Stomach (tissue), 4 donors: Measurements from ENCODE around the gene FETUB.

Experiments used
- EP300 ChIP-seq: sonication (generic); formaldehyde crosslinking; IDR thresholded peaks from one replicate; pipeline ENCODE4 v1.6.1; 2017; ENCODE audit warnings: antibody characterized with exemption
- POLR2A ChIP-seq, 4 donors: fragments of 450-650 bp; IDR thresholded peaks; one replicate each; pipeline ENCODE4 v1.6.1; 2016; ENCODE audit warnings: antibody characterized with exemption in 4 of 4, control low read depth in 2 of 4, mild to moderate bottlenecking in 1 of 4, moderate library complexity in 1 of 4
- POLR2AphosphoS5 ChIP-seq, 3 donors: sonication (generic); formaldehyde crosslinking; IDR thresholded peaks; one replicate each; pipeline ENCODE4 v1.6.1; 2016; ENCODE audit warnings: antibody characterized with exemption in 3 of 3
- TF ChIP-seq, protein P1 (sequence below), 7 experiments: fragments of 450-650 bp in 4 of 7; fragments of 200-600 bp in 3 of 7; sonication (generic) in 3 of 7; IDR thresholded peaks; one replicate each; pipeline ENCODE4 v1.5.1; 2016 to 2019; ENCODE audit warnings: antibody characterized with exemption in 7 of 7, control low read depth in 2 of 7, mild to moderate bottlenecking in 1 of 7

DNA sequence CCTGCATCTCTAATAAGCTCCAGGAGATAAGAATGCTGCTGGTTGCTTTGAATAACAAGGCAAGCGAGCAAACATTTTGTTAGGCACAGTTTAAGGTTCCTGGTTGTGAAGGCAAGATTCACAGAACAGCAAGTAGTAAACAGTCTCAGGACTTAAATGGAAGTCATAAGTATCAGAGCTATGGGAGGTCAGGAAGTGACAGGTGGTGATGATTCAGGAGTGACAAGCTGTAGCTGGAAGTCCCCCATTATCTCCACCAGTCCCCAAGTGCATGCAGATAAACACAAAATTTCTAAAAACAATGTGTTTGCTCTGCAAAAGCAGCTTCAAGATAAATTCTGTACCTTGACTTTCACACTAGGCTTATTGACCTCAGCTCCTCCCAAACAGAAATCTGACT is 3.3 kb downstream of the FETUB start:
- no peak for TF ChIP-seq POLR2A (IDR thresholded peaks at IDR 0.05)
- TF ChIP-seq, protein P1, sequence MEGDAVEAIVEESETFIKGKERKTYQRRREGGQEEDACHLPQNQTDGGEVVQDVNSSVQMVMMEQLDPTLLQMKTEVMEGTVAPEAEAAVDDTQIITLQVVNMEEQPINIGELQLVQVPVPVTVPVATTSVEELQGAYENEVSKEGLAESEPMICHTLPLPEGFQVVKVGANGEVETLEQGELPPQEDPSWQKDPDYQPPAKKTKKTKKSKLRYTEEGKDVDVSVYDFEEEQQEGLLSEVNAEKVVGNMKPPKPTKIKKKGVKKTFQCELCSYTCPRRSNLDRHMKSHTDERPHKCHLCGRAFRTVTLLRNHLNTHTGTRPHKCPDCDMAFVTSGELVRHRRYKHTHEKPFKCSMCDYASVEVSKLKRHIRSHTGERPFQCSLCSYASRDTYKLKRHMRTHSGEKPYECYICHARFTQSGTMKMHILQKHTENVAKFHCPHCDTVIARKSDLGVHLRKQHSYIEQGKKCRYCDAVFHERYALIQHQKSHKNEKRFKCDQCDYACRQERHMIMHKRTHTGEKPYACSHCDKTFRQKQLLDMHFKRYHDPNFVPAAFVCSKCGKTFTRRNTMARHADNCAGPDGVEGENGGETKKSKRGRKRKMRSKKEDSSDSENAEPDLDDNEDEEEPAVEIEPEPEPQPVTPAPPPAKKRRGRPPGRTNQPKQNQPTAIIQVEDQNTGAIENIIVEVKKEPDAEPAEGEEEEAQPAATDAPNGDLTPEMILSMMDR (IDR thresholded peaks at IDR 0.05): no peak
- TF ChIP-seq POLR2AphosphoS5 (IDR thresholded peaks at IDR 0.05): no peak
- no peak for TF ChIP-seq EP300
